ENCODE results near the gene TATDN3.
"Not testable (repeated sequence)": the region's sequence is repeated elsewhere in the genome, so short reads cannot be mapped to it uniquely, and the experiment has no call there.

The TATDN3 gene

GRCh38 chr1:212827831-212828278 is 36.2 kb downstream of the TATDN3 start:
- Histone ChIP-seq H3K4me2 (ENCODE audit: low read length) (no peak overlapping the region), H2AFZ (ENCODE audit: low read length) (no peak overlapping the region), H3K9ac (ENCODE audit: low read length) (no peak overlapping the region), H3K79me2 (ENCODE audit: insufficient read depth, low read length) (no peaks in the 10 kb centered on the region), H3K27ac (ENCODE audit: low read depth, low read length, poor library complexity, severe bottlenecking) (no peak overlapping the region), H3K4me3 (ENCODE audit: low read depth, low read length, poor library complexity, severe bottlenecking) (no peak overlapping the region), H4K20me1 (ENCODE audit: insufficient read depth, low read length) (no peaks in the 10 kb centered on the region), H3F3A (ENCODE audit: insufficient read depth, low read length) (no peaks in the 10 kb centered on the region), H3K9me3 (ENCODE audit: low read length) (peaks cover 12% of the 10 kb centered on the region; the same call in 1 of the 2 replicates), H3K27me3 (ENCODE audit: insufficient read depth, low read length) (no peaks in the 10 kb centered on the region), H3K9me2 (ENCODE audit: low read depth, low read length) (no peaks in the 10 kb centered on the region), H3K36me3 (ENCODE audit: insufficient read depth, low read length) (no peaks in the 10 kb centered on the region), H3K4me1 (ENCODE audit: insufficient read depth, low read length, severe bottlenecking) (peaks cover 11% of the 10 kb centered on the region)
- TF ChIP-seq EZH2 (IDR thresholded peaks at IDR 0.05; ENCODE audit: borderline replicate concordance, low read length) (no peak), CTCF (IDR thresholded peaks at IDR 0.05; ENCODE audit: low read length) (no peak)

GRCh38 chr1:212828395-212828794 is 36.7 kb downstream of the TATDN3 start:
- Histone ChIP-seq H3K4me3 (ENCODE audit: low read depth, low read length, poor library complexity, severe bottlenecking) (no peak overlapping the region), H4K20me1 (ENCODE audit: insufficient read depth, low read length) (no peaks in the 10 kb centered on the region), H3K4me2 (ENCODE audit: low read length) (no peak overlapping the region), H3K36me3 (ENCODE audit: insufficient read depth, low read length) (no peaks in the 10 kb centered on the region), H3K9me3 (ENCODE audit: low read length) (peaks cover 12% of the 10 kb centered on the region; the same call in 1 of the 2 replicates), H3K9ac (ENCODE audit: low read length) (no peak overlapping the region), H3F3A (ENCODE audit: insufficient read depth, low read length) (no peaks in the 10 kb centered on the region), H2AFZ (ENCODE audit: low read length) (no peak overlapping the region), H3K27ac (ENCODE audit: low read depth, low read length, poor library complexity, severe bottlenecking) (no peak overlapping the region), H3K9me2 (ENCODE audit: low read depth, low read length) (no peaks in the 10 kb centered on the region), H3K27me3 (ENCODE audit: insufficient read depth, low read length) (no peaks in the 10 kb centered on the region), H3K4me1 (ENCODE audit: insufficient read depth, low read length, severe bottlenecking) (peaks cover 13% of the 10 kb centered on the region), H3K79me2 (ENCODE audit: insufficient read depth, low read length) (no peaks in the 10 kb centered on the region)
- no peak for TF ChIP-seq EZH2 (IDR thresholded peaks at IDR 0.05; ENCODE audit: borderline replicate concordance, low read length)

- H3K9ac ChIP-seq (ENCODE audit: low read length); H3K4me2 ChIP-seq (ENCODE audit: low read length); H3F3A ChIP-seq (ENCODE audit: insufficient read depth, low read length); H3K27me3 ChIP-seq (ENCODE audit: insufficient read depth, low read length); H3K79me2 ChIP-seq (ENCODE audit: insufficient read depth, low read length); H3K36me3 ChIP-seq (ENCODE audit: insufficient read depth, low read length); H4K20me1 ChIP-seq (ENCODE audit: insufficient read depth, low read length); H3K9me3 ChIP-seq (ENCODE audit: low read length); H3K9me2 ChIP-seq (ENCODE audit: low read depth, low read length); H3K4me3 ChIP-seq (ENCODE audit: low read depth, low read length, poor library complexity, severe bottlenecking); H2AFZ ChIP-seq (ENCODE audit: low read length): not testable (repeated sequence)
- H3K4me1 ChIP-seq (ENCODE audit: insufficient read depth, low read length, severe bottlenecking), result peaks cover 20% of the 10 kb centered on the region
- H3K27ac ChIP-seq (ENCODE audit: low read depth, low read length, poor library complexity, severe bottlenecking), result peak overlapping the region; percentile 40
These were observed 41.8 kb downstream of the TATDN3 start for GRCh38 chr1:212833211-212834207.

GRCh38 chr1:212838145-212838544 is 46.5 kb downstream of the TATDN3 start:
- Histone ChIP-seq H2AFZ (ENCODE audit: low read length) (no peak overlapping the region), H3K4me1 (ENCODE audit: insufficient read depth, low read length, severe bottlenecking) (peaks cover 9% of the 10 kb centered on the region), H3F3A (ENCODE audit: insufficient read depth, low read length) (no peaks in the 10 kb centered on the region), H3K4me2 (ENCODE audit: low read length) (no peak overlapping the region), H3K9ac (ENCODE audit: low read length) (no peak overlapping the region), H3K79me2 (ENCODE audit: insufficient read depth, low read length) (no peaks in the 10 kb centered on the region), H3K27me3 (ENCODE audit: insufficient read depth, low read length) (no peaks in the 10 kb centered on the region), H3K9me2 (ENCODE audit: low read depth, low read length) (no peaks in the 10 kb centered on the region), H3K9me3 (ENCODE audit: low read length) (no peaks in the 10 kb centered on the region), H3K36me3 (ENCODE audit: insufficient read depth, low read length) (no peaks in the 10 kb centered on the region), H3K4me3 (ENCODE audit: low read depth, low read length, poor library complexity, severe bottlenecking) (no peak overlapping the region), H3K27ac (ENCODE audit: low read depth, low read length, poor library complexity, severe bottlenecking) (no peak overlapping the region), H4K20me1 (ENCODE audit: insufficient read depth, low read length) (no peaks in the 10 kb centered on the region)
- TF ChIP-seq CTCF (IDR thresholded peaks at IDR 0.05; ENCODE audit: low read length) (no peak), EZH2 (IDR thresholded peaks at IDR 0.05; ENCODE audit: borderline replicate concordance, low read length) (no peak)

GRCh38 chr1:212844521-212844920 is 52.8 kb downstream of the TATDN3 start:
- not testable (repeated sequence) for H3K4me2 ChIP-seq (ENCODE audit: low read length); H3K79me2 ChIP-seq (ENCODE audit: insufficient read depth, low read length); H3K36me3 ChIP-seq (ENCODE audit: insufficient read depth, low read length); H3K9me2 ChIP-seq (ENCODE audit: low read depth, low read length); H3K27me3 ChIP-seq (ENCODE audit: insufficient read depth, low read length); H4K20me1 ChIP-seq (ENCODE audit: insufficient read depth, low read length); H3F3A ChIP-seq (ENCODE audit: insufficient read depth, low read length); H3K9ac ChIP-seq (ENCODE audit: low read length); H3K9me3 ChIP-seq (ENCODE audit: low read length); H3K4me1 ChIP-seq (ENCODE audit: insufficient read depth, low read length, severe bottlenecking); H2AFZ ChIP-seq (ENCODE audit: low read length); H3K27ac ChIP-seq (ENCODE audit: low read depth, low read length, poor library complexity, severe bottlenecking); H3K4me3 ChIP-seq (ENCODE audit: low read depth, low read length, poor library complexity, severe bottlenecking)
